ENCODE results near the gene LRRC47. TPM values are rescaled to one million over a fixed set of nuclear protein-coding genes. Genes with fewer than 3 reads are reported as not detected.

LRRC47 gene
- total RNA-seq, 4 donors from 2014 or later: 64.2 to 97.2 (median 89.9) TPM

- Histone ChIP-seq H3K27me3 (peaks cover 0 to 7% (median 3%) of the 10 kb centered on the region in 3 donors), H3K4me1 (peaks cover 18 to 20% of the 10 kb centered on the region in 2 donors), H3K4me3 (no peak overlapping the region), H3K9me3 (no peaks in the 10 kb centered on the region), H3K27ac (no peak overlapping the region), H3K36me3 (peaks cover 0 to 35% of the 10 kb centered on the region in 2 donors)
- DNase-seq (no peak), ATAC-seq (no peak)
- TF ChIP-seq POLR2A (IDR thresholded peaks at IDR 0.05): no peak
- TF ChIP-seq CTCF (IDR thresholded peaks at IDR 0.05 in 4 of 5, conservative IDR thresholded peaks at IDR 0.05 in 1 of 5): no peak
- in situ Hi-C loops (cut with MboI; ENCODE audit: low sequenced_read_pairs in 4 of 4) (no loop called here), intact Hi-C loops (cut with DNase I; ENCODE audit: low total_unique reads) (no loop called here)
Measured at GRCh38 chr1:3734602-3735001, 61.7 kb downstream of the LRRC47 start.

DNA sequence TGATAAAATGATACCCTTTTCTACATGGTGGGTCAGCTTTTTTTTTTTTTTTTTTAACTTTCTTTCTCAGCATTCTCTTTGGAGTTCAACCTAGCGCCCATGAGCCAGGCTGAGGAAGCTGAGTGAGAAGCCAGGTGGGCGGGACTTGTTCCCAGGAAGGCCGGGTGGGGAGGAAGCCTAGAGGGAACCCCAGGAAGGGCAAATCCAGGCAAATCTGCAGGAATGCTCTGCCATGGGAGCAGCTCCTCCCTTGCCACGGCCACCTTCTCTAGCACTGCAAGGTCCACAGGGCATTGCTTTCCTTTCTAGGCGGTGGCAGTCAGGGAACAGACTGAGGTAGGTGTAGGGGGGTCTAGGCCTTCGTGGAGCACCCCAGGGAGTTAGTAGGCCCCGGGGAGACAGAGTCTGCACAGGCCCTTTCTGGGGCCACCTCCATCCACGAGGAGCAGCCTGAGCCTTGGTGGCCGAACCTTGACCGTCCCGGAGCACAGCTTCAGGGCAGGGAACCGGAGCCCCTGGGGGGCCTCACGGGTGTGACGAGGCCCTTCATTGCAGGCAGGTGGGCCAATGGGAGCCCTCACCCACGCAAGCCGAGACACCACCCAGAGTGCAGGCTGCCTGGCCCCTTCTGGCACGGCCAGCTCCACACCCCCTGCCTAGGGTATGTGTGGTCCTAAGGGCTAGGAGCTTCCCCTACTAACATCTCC is 62.3 kb downstream of the LRRC47 start:
- Histone ChIP-seq H3K36me3 (peaks cover 0 to 31% of the 10 kb centered on the region in 2 donors), H3K4me1 (peaks cover 18 to 20% of the 10 kb centered on the region in 2 donors), H3K27me3 (peaks cover 0 to 8% (median 7%) of the 10 kb centered on the region in 3 donors), H3K4me3 (no peak overlapping the region), H3K9me3 (no peaks in the 10 kb centered on the region), H3K27ac (no peak overlapping the region)
- intact Hi-C loops (cut with DNase I; ENCODE audit: low total_unique reads): no loop called here
- no peak for ATAC-seq
- in situ Hi-C loops (cut with MboI; ENCODE audit: low sequenced_read_pairs in 4 of 4): no loop called here
- DNase-seq: no peak
- TF ChIP-seq POLR2A (IDR thresholded peaks at IDR 0.05) (no peak), CTCF (IDR thresholded peaks at IDR 0.05 in 4 of 5, conservative IDR thresholded peaks at IDR 0.05 in 1 of 5) (no peak)

GRCh38 chr1:3733094-3733882 is 63.0 kb downstream of the LRRC47 start:
- no peak for TF ChIP-seq CTCF (IDR thresholded peaks at IDR 0.05 in 4 of 5, conservative IDR thresholded peaks at IDR 0.05 in 1 of 5)
- no peak for TF ChIP-seq POLR2A (IDR thresholded peaks at IDR 0.05)
- Histone ChIP-seq H3K27me3 (peaks cover 2 to 12% (median 7%) of the 10 kb centered on the region in 3 donors), H3K4me1 (peaks cover 18 to 20% of the 10 kb centered on the region in 2 donors), H3K9me3 (no peaks in the 10 kb centered on the region), H3K36me3 (peaks cover 0 to 23% of the 10 kb centered on the region in 2 donors), H3K27ac (no peak overlapping the region), H3K4me3 (no peak overlapping the region)
- ATAC-seq: no peak
- in situ Hi-C loops (cut with MboI; ENCODE audit: low sequenced_read_pairs in 4 of 4) (no loop called here), intact Hi-C loops (cut with DNase I; ENCODE audit: low total_unique reads) (no loop called here)
- no peak for DNase-seq

- Histone ChIP-seq H3K4me1 (peaks cover 18 to 20% of the 10 kb centered on the region in 2 donors), H3K9me3 (no peaks in the 10 kb centered on the region), H3K36me3 (peaks cover 0 to 16% of the 10 kb centered on the region in 2 donors), H3K27ac (no peak overlapping the region), H3K4me3 (no peak overlapping the region), H3K27me3 (peaks cover 7 to 16% (median 9%) of the 10 kb centered on the region in 3 donors)
- ATAC-seq (no peak), DNase-seq (no peak)
- in situ Hi-C loops (cut with MboI; ENCODE audit: low sequenced_read_pairs in 4 of 4) (no loop called here), intact Hi-C loops (cut with DNase I; ENCODE audit: low total_unique reads) (no loop called here)
- TF ChIP-seq CTCF (IDR thresholded peaks at IDR 0.05 in 4 of 5, conservative IDR thresholded peaks at IDR 0.05 in 1 of 5) (no peak), POLR2A (IDR thresholded peaks at IDR 0.05) (no peak)
Measured at GRCh38 chr1:3732434-3733093, 63.7 kb downstream of the LRRC47 start.

Data from gastrocnemius medialis (tissue), 4 donors.